GM21526 (cell line): ENCODE results near the gene C16orf95.
"Not testable (repeated sequence)": the region's sequence is repeated elsewhere in the genome, so short reads cannot be mapped to it uniquely, and the experiment has no call there.

Experiments
- ATAC-seq: cut with Tn5 transposase; IDR thresholded peaks from one replicate; pipeline ENCODE4 v1.9.1; 2021; ENCODE audit warnings: moderate library complexity; ENCODE audit not compliant: unreplicated experiment, low FRiP score

The C16orf95 gene

GRCh38 chr16:87259431-87259830, 57.8 kb downstream of the C16orf95 start:
- no peak for ATAC-seq

GRCh38 chr16:87258653-87259052, 58.5 kb downstream of the C16orf95 start:
- ATAC-seq: not testable (repeated sequence)

- no peak for ATAC-seq
Observed at GRCh38 chr16:87255866-87256265, 61.3 kb downstream of the C16orf95 start.

GRCh38 chr16:87254734-87255133, 62.5 kb downstream of the C16orf95 start:
- ATAC-seq: no peak

- ATAC-seq: no peak
Observed at GRCh38 chr16:87254296-87254695, 62.9 kb downstream of the C16orf95 start.

GRCh38 chr16:87253536-87253935, 63.7 kb downstream of the C16orf95 start:
- ATAC-seq: no peak
